ENCODE measurements around the gene ZNF20.
A peak's percentile ranks its signal among the peaks of the same experiment; 100 is the strongest.
"Not testable (repeated sequence)": the region's sequence is repeated elsewhere in the genome, so short reads cannot be mapped to it uniquely, and the experiment has no call there.

Gene ZNF20

DNA sequence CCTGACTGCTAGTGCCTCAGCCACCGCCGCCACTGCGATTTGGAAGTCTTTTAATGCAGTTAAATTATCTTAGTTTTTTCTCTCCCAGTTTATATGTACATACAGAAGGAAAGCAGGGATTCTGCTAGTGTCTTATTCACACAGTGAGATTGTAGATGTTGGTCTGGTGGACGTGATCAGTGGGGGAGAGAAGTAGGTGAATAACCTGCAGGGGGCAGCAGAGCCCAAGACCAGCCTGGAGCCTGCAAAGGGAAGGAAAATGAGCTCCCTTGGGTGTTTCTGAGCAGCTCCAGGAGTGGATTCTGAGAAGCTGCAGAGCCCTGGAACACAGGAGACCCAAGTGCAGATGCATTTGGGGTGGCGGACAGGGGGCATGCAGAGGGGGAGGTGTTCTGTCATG lies 49.3 kb downstream of the ZNF20 start:
- Histone ChIP-seq H2AFZ (ENCODE audit: low read depth, low read length) (peak overlapping the region; percentile 58), H3K4me2 (ENCODE audit: low read length) (peak overlapping the region; percentile 84)
- TF ChIP-seq, protein P1, sequence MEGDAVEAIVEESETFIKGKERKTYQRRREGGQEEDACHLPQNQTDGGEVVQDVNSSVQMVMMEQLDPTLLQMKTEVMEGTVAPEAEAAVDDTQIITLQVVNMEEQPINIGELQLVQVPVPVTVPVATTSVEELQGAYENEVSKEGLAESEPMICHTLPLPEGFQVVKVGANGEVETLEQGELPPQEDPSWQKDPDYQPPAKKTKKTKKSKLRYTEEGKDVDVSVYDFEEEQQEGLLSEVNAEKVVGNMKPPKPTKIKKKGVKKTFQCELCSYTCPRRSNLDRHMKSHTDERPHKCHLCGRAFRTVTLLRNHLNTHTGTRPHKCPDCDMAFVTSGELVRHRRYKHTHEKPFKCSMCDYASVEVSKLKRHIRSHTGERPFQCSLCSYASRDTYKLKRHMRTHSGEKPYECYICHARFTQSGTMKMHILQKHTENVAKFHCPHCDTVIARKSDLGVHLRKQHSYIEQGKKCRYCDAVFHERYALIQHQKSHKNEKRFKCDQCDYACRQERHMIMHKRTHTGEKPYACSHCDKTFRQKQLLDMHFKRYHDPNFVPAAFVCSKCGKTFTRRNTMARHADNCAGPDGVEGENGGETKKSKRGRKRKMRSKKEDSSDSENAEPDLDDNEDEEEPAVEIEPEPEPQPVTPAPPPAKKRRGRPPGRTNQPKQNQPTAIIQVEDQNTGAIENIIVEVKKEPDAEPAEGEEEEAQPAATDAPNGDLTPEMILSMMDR (IDR thresholded peaks at IDR 0.05; ENCODE audit: low read depth, low read length), result peak; percentile 93
- TF ChIP-seq EZH2phosphoT487 (IDR thresholded peaks at IDR 0.05; ENCODE audit: low read depth), result no peak

DNA sequence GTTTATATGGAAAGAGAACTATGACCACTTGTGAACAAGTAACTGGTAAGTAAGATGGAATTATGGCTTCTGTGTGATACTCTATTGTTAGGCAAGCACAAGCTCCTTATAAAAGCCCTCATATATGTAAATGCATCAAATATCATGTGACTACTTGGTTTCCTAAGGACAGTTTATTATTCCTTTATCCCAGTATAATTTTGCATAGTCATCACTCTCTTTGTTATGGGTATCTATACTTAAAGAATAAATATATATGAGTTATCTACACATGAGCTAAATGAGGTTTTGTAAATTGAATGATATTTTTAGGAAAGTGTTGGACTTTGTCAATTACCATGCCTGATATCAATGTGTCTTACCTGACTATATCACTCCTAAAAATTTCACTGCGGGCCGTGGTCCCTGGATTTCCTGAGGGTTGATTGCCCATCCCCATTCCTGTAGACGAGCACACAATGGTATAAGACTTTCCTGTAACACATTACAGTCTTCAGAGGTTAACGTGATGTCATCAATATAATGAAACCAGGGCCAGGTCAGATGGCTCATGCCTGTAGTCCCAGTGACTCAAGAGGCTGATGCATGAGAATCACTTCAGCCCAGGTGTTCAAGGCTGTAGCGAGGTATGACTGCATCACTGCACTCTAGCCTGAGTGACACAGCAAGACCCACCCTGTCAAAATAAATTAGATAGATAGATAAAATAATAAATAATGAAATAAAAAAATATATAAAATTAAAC lies 54.9 kb downstream of the ZNF20 start:
- no peak overlapping the region for H2AFZ ChIP-seq (ENCODE audit: low read depth, low read length)
- H3K27me3 ChIP-seq (ENCODE audit: low read depth, low read length), result no peaks in the 10 kb centered on the region
- no peaks in the 10 kb centered on the region for H4K20me1 ChIP-seq (ENCODE audit: insufficient read depth, low read length)
- H3K4me2 ChIP-seq (ENCODE audit: low read length), result no peak overlapping the region
- no peak overlapping the region for H3K4me3 ChIP-seq (ENCODE audit: low read length)
- no peak overlapping the region for H3K9ac ChIP-seq (ENCODE audit: low read length)
- H3K36me3 ChIP-seq (replicated peaks; ENCODE audit: low read depth, low read length), result no peaks in the 10 kb centered on the region
- no peaks in the 10 kb centered on the region for H3K4me1 ChIP-seq (ENCODE audit: low read length)
- H3K79me2 ChIP-seq (ENCODE audit: low read length), result no peaks in the 10 kb centered on the region
- TF ChIP-seq, protein P1 (IDR thresholded peaks at IDR 0.05; ENCODE audit: low read depth, low read length), result no peak
- TF ChIP-seq EZH2phosphoT487 (IDR thresholded peaks at IDR 0.05; ENCODE audit: low read depth), result no peak
- no peaks in the 10 kb centered on the region; the same call in 1 of the 2 replicates for H3K9me3 ChIP-seq (ENCODE audit: insufficient read depth, low read length)
- no peak overlapping the region for H3K27ac ChIP-seq (ENCODE audit: low read length)

More for the DNA sequence above, 49.3 kb downstream of the ZNF20 start:
- Histone ChIP-seq H3K4me3 (ENCODE audit: low read length) (0 out of 2 replicates have a peak overlapping the region, but pooled peaks have one; percentile 75), H3K4me1 (ENCODE audit: low read length) (peaks cover 14% of the 10 kb centered on the region), H4K20me1 (ENCODE audit: insufficient read depth, low read length) (no peaks in the 10 kb centered on the region), H3K27me3 (ENCODE audit: low read depth, low read length) (no peaks in the 10 kb centered on the region), H3K36me3 (replicated peaks; ENCODE audit: low read depth, low read length) (peaks cover 18% of the 10 kb centered on the region), H3K9me3 (ENCODE audit: insufficient read depth, low read length) (no peaks in the 10 kb centered on the region), H3K79me2 (ENCODE audit: low read length) (peaks cover 22% of the 10 kb centered on the region), H3K27ac (ENCODE audit: low read length) (no peak overlapping the region), H3K9ac (ENCODE audit: low read length) (no peak overlapping the region)

DNA sequence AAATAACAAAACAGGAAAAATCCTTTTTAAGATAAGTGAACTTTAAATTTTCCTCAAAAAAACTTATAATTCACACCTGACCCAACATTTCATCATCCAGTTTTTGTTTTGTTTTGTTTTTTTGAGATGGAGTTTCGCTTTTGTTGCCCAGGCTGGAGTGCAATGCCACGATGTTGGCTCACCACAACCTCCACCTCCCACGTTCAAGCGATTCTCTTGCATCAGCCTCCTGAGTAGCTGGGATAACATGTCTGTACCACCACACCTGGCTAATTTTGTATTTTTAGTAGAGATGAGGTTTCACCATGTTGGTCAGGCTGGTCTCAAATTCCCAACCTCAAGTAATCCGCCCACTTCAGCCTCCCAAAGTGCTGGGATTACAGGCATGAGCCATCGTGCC lies 56.8 kb downstream of the ZNF20 start:
- not testable (repeated sequence) for H3K9ac ChIP-seq (ENCODE audit: low read length); H3K4me1 ChIP-seq (ENCODE audit: low read length); H3K27me3 ChIP-seq (ENCODE audit: low read depth, low read length); H3K36me3 ChIP-seq (replicated peaks; ENCODE audit: low read depth, low read length); H3K4me3 ChIP-seq (ENCODE audit: low read length); H2AFZ ChIP-seq (ENCODE audit: low read depth, low read length); H4K20me1 ChIP-seq (ENCODE audit: insufficient read depth, low read length); H3K79me2 ChIP-seq (ENCODE audit: low read length); H3K27ac ChIP-seq (ENCODE audit: low read length); H3K4me2 ChIP-seq (ENCODE audit: low read length); H3K9me3 ChIP-seq (ENCODE audit: insufficient read depth, low read length)
